Lung (tissue), 12 donors: ENCODE data around the gene PTH2R. TPM values are rescaled to one million over a fixed set of nuclear protein-coding genes. Genes with fewer than 3 reads are reported as not detected.

Experiments
- ATAC-seq: fragments of 200-7000 bp; cut with Tn5 transposase; one replicate; pipeline ENCODE4 v1.9.1; 2020; ENCODE audit warnings: moderate number of reproducible peaks; ENCODE audit not compliant: insufficient read depth, low FRiP score
- DNase-seq, 3 donors: peaks; one replicate each; pipeline ENCODE4 v3.0.0-alpha.2; 2013 to 2017
- H3K27ac ChIP-seq, 2 donors: one replicate each; pipeline ENCODE4 v1.5.1; 2013; ENCODE audit warnings: mild to moderate bottlenecking in 2 of 2, moderate library complexity in 2 of 2, control low read depth in 1 of 2, inconsistent platforms in 1 of 2, low read depth in 1 of 2, low read length in 1 of 2
- H3K27me3 ChIP-seq, 3 donors: one replicate each; pipeline ENCODE4 v1.5.1; 2013; ENCODE audit warnings: low read length in 2 of 3; ENCODE audit not compliant: control insufficient read depth in 3 of 3, insufficient read depth in 3 of 3
- H3K36me3 ChIP-seq, 4 donors: one replicate each; pipeline ENCODE4 v1.5.1; 2013; ENCODE audit warnings: low read length in 4 of 4, mild to moderate bottlenecking in 1 of 4, moderate library complexity in 1 of 4; ENCODE audit not compliant: control insufficient read depth in 4 of 4, insufficient read depth in 4 of 4
- H3K4me1 ChIP-seq, 5 donors: one replicate each; pipeline ENCODE4 v1.5.1; 2013; ENCODE audit warnings: low read length in 5 of 5, mild to moderate bottlenecking in 2 of 5, moderate library complexity in 1 of 5; ENCODE audit not compliant: control insufficient read depth in 5 of 5, insufficient read depth in 5 of 5
- H3K4me3 ChIP-seq: one replicate; pipeline ENCODE4 v1.5.1; 2013; ENCODE audit warnings: mild to moderate bottlenecking, control low read depth, moderate library complexity
- H3K9ac ChIP-seq, 2 donors: one replicate each; pipeline ENCODE4 v1.5.1; 2013; ENCODE audit warnings: low read length in 2 of 2, control low read depth in 1 of 2; ENCODE audit not compliant: insufficient read depth in 1 of 2
- H3K9me3 ChIP-seq, 4 donors: one replicate each; pipeline ENCODE4 v1.5.1; 2013; ENCODE audit warnings: low read length in 3 of 4, mild to moderate bottlenecking in 1 of 4, moderate library complexity in 1 of 4; ENCODE audit not compliant: control insufficient read depth in 4 of 4, insufficient read depth in 3 of 4
- CTCF ChIP-seq: IDR thresholded peaks from 2 replicates; pipeline ENCODE4 v1.5.1; 2012; ENCODE audit warnings: mild to moderate bottlenecking; ENCODE audit errors: control extremely low read depth, extremely low read depth
- WGBS, 2 donors: extraction: QIAGEN DNeasy Blood & Tissue Kit; methylation state at CpG; one replicate each; pipeline ENCODE4 v1.1.7; 2013; 5-methylcytosine and 5-hydroxymethylcytosine counted together
- polyA plus RNA-seq, 2 donors: library from polyadenylated mRNA; stranded (reverse); fragments of 200-250 nt; gene quantifications; one replicate each; pipeline ENCODE4 v1.2.1, GENCODE V29; 2013
- total RNA-seq, 2 donors: library from RNA; depleted of rRNA in 1 of 2; stranded (reverse); fragments of >200 nt in 1 of 2; gene quantifications; one replicate each; pipeline ENCODE4 v1.2.1, GENCODE V29; 2014 to 2021
- donor health status: control.
- donor health status: control.
- donor health status: Bipolar disorder and iron deficiency.
- donor health status: healthy.
- donor health status: DM: yes; HTN: yes; CAD: no.

The PTH2R gene
- total and polyA plus RNA-seq, 4 donors: 0.11 to 0.25 (median 0.13) TPM

GRCh38 chr2:208463721-208464120 lies 57.1 kb downstream of the PTH2R start:
- no peak for ATAC-seq
- no peaks in the 10 kb centered on the region for H3K36me3 ChIP-seq
- WGBS, 2 donors: 57 to 74% methylated on average over 3 of the region's 3 CpGs
- no peak overlapping the region for H3K9ac ChIP-seq
- H3K9me3 ChIP-seq: no peaks in the 10 kb centered on the region
- H3K4me1 ChIP-seq: peaks cover 0 to 5% (median 0%) of the 10 kb centered on the region in 5 donors
- H3K4me3 ChIP-seq: no peak overlapping the region
- H3K27me3 ChIP-seq: no peaks in the 10 kb centered on the region
- H3K27ac ChIP-seq: no peak overlapping the region
- no peak for DNase-seq
- TF ChIP-seq CTCF: no peak

- H3K4me3 ChIP-seq: no peak overlapping the region
- H3K9me3 ChIP-seq: no peaks in the 10 kb centered on the region
- no peak for ATAC-seq
- H3K36me3 ChIP-seq: no peaks in the 10 kb centered on the region
- no peaks in the 10 kb centered on the region for H3K27me3 ChIP-seq
- no peak overlapping the region for H3K27ac ChIP-seq
- no peak for TF ChIP-seq CTCF
- peaks cover 0 to 5% (median 0%) of the 10 kb centered on the region in 5 donors for H3K4me1 ChIP-seq
- WGBS, 2 donors: 82 to 86% methylated on average over 8 of the region's 8 CpGs
- DNase-seq: peak in 1 of 3 donors; percentile 6
- no peak overlapping the region for H3K9ac ChIP-seq
Observed at GRCh38 chr2:208464205-208464604, 57.6 kb downstream of the PTH2R start.

GRCh38 chr2:208466151-208466919 lies 59.7 kb downstream of the PTH2R start:
- Histone ChIP-seq H3K4me1 (peaks cover 0 to 5% (median 0%) of the 10 kb centered on the region in 5 donors), H3K9ac (no peak overlapping the region), H3K27ac (no peak overlapping the region), H3K36me3 (no peaks in the 10 kb centered on the region), H3K4me3 (no peak overlapping the region), H3K9me3 (no peaks in the 10 kb centered on the region), H3K27me3 (no peaks in the 10 kb centered on the region)
- DNase-seq: peak; percentile 18 to 51 (median 51)
- ATAC-seq: no peak
- 48 to 57% methylated on average over 6 of the region's 6 CpGs for WGBS, 2 donors
- peak; percentile 6 for TF ChIP-seq CTCF
